ENCODE data around the gene NUDT9.
A peak's percentile ranks its signal among the peaks of the same experiment; 100 is the strongest.
"Not testable (repeated sequence)": the region's sequence is repeated elsewhere in the genome, so short reads cannot be mapped to it uniquely, and the experiment has no call there.

The NUDT9 gene

DNA sequence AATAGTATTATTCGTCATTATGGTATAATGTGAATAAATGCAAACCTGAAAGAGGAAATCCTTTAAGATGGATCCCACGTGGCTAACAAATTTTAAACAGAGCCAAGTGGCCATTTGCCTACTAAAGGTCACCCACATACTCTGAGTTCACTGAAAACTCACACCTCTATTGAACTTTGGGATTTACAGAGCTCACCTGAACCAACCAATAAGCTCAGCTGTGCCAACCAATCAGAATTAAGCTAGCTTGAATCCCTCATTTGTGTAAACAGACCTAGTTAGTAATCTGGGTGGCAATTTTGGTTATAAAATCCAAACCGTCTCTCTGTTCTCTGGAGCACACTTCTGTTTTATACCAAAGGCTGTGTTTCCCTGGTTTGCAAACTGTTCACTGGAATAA lies 5.4 kb upstream of the NUDT9 start:
- Histone ChIP-seq H3K27ac (no peak overlapping the region), H3K36me3 (no peaks in the 10 kb centered on the region), H3K27me3 (no peaks in the 10 kb centered on the region), H3K4me1 (peaks cover 0 to 7% (median 5%) of the 10 kb centered on the region in 4 donors), H3K9me3 (peaks cover 0 to 2% (median 0%) of the 10 kb centered on the region in 3 donors), H3K4me3 (no peak overlapping the region)
- TF ChIP-seq, protein P1, sequence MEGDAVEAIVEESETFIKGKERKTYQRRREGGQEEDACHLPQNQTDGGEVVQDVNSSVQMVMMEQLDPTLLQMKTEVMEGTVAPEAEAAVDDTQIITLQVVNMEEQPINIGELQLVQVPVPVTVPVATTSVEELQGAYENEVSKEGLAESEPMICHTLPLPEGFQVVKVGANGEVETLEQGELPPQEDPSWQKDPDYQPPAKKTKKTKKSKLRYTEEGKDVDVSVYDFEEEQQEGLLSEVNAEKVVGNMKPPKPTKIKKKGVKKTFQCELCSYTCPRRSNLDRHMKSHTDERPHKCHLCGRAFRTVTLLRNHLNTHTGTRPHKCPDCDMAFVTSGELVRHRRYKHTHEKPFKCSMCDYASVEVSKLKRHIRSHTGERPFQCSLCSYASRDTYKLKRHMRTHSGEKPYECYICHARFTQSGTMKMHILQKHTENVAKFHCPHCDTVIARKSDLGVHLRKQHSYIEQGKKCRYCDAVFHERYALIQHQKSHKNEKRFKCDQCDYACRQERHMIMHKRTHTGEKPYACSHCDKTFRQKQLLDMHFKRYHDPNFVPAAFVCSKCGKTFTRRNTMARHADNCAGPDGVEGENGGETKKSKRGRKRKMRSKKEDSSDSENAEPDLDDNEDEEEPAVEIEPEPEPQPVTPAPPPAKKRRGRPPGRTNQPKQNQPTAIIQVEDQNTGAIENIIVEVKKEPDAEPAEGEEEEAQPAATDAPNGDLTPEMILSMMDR (IDR thresholded peaks at IDR 0.05), result no peak
- no peak for DNase-seq
- intact Hi-C loops (cut with DNase I; ENCODE audit: low total_unique reads), result no loop called here

DNA sequence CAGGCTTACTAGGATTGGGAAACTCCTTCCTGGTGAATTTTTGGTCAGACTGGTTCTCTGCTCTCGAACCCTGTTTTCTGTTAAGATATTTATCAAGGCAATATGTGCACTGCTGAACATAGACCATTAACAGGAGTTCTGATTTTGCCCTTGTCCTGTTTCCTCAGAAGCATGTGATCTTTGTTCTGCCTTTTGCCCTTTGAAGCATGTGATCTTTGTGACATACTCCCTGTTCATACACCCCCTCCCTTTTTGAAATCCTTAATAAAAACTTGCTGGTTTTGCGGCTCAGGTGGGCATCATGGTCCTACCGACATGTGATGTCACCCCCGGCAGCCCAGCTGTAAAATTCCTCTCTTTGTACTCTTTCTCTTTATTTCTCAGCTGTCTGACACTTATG lies 4.0 kb upstream of the NUDT9 start:
- H3K27me3 ChIP-seq; H3K27ac ChIP-seq; H3K4me1 ChIP-seq; H3K4me3 ChIP-seq; H3K36me3 ChIP-seq; DNase-seq; H3K9me3 ChIP-seq; intact Hi-C loops (cut with DNase I; ENCODE audit: low total_unique reads): not testable (repeated sequence)

DNA sequence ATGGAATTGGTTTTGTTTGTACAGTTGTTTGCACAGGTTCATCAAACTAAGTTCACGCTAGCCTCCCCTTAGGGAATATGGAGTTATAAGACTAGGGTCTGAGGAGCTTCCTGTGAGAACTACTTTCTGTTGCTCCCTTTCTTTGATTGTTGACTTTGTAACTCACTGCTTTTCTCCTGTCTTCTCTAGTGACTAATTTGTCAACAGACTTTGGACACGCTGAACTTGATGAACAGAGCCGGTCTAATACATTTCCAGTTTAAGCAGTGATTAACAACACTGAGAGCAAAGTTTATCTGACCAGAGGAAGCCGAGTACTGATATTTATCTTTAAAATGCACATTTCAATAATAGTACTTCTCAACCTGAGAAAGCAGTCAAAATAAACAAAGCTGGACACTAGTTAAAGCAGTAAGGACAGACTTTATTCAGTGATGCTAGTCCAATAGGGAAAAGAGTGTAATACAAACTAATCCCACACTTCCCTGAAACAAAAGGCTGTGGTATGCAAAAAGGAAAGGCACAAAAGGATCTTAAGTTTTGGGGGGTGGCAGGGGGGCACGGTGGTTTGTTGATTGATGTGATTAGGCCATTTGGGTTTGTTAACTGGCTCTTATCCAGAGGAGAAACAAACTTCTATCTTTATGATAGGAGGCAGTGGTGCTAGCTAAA lies 2.7 kb upstream of the NUDT9 start:
- Histone ChIP-seq H3K9me3 (no peaks in the 10 kb centered on the region), H3K27ac (no peak overlapping the region), H3K27me3 (no peaks in the 10 kb centered on the region), H3K36me3 (no peaks in the 10 kb centered on the region), H3K4me3 (no peak overlapping the region), H3K4me1 (peaks cover 0 to 19% (median 14%) of the 10 kb centered on the region in 4 donors)
- intact Hi-C loops (cut with DNase I; ENCODE audit: low total_unique reads), result no loop called here
- DNase-seq, result no peak
- TF ChIP-seq, protein P1 (IDR thresholded peaks at IDR 0.05), result no peak

- H3K4me1 ChIP-seq, result peaks cover 0 to 25% (median 16%) of the 10 kb centered on the region in 4 donors
These were observed 2.0 kb upstream of the NUDT9 start for GRCh38 chr4:87420276-87420830.

GRCh38 chr4:87423317-87424098 lies 1.1 kb downstream of the NUDT9 start:
- intact Hi-C loops (cut with DNase I; ENCODE audit: low total_unique reads), result loop anchor here (2.0 kb wide), 1 partner anchor 33 kb away; the partner anchor contains the start of gene HSD17B11
- H3K36me3 ChIP-seq, result no peaks in the 10 kb centered on the region
- H3K27me3 ChIP-seq, result no peaks in the 10 kb centered on the region
- no peak for DNase-seq
- peak overlapping the region; percentile 60 to 71 for H3K4me3 ChIP-seq
- H3K9me3 ChIP-seq, result no peaks in the 10 kb centered on the region
- TF ChIP-seq, protein P1 (IDR thresholded peaks at IDR 0.05), result no peak
- H3K27ac ChIP-seq, result peak overlapping the region; percentile 86 to 92
- peaks cover 0 to 26% (median 16%) of the 10 kb centered on the region in 4 donors for H3K4me1 ChIP-seq

More at GRCh38 chr4:87420276-87420830, 2.0 kb upstream of the NUDT9 start:
- Histone ChIP-seq H3K27ac (no peak overlapping the region), H3K27me3 (no peaks in the 10 kb centered on the region), H3K9me3 (no peaks in the 10 kb centered on the region), H3K4me3 (no peak overlapping the region), H3K36me3 (no peaks in the 10 kb centered on the region)
- intact Hi-C loops (cut with DNase I; ENCODE audit: low total_unique reads), result no loop called here
- TF ChIP-seq, protein P1 (IDR thresholded peaks at IDR 0.05), result no peak
- DNase-seq, result no peak

GRCh38 chr4:87424099-87424543 lies 1.7 kb downstream of the NUDT9 start:
- peak overlapping the region in 1 of 2 donors; percentile 86 for H3K27ac ChIP-seq
- H3K4me3 ChIP-seq, result peak overlapping the region in 1 of 2 donors; percentile 60
- H3K4me1 ChIP-seq, result peaks cover 0 to 26% (median 16%) of the 10 kb centered on the region in 4 donors
- intact Hi-C loops (cut with DNase I; ENCODE audit: low total_unique reads); H3K36me3 ChIP-seq; H3K27me3 ChIP-seq; DNase-seq; H3K9me3 ChIP-seq: not testable (repeated sequence)
